GM23338 (cell line): ENCODE results near the gene VRK1. TPM values are rescaled to one million over a fixed set of nuclear protein-coding genes. Genes with fewer than 3 reads are reported as not detected.

Experiments
- ATAC-seq: fragments of 200-7000 bp; cut with Tn5 transposase; 3 replicates; pipeline ENCODE4 v1.9.1; 2020
- DNase-seq: peaks from one replicate; pipeline ENCODE4 v3.0.0-alpha.2; 2015; ENCODE audit warnings: low spot score
- H2AFZ ChIP-seq: fragments of 200-600 bp; sonication (generic); 2 replicates; pipeline ENCODE4 v1.8.0; 2016; ENCODE audit warnings: antibody characterized with exemption, mild to moderate bottlenecking, moderate library complexity
- H3F3A ChIP-seq: fragments of 200-600 bp; sonication (generic); replicated peaks from 2 replicates; pipeline ENCODE4 v1.8.0; 2017; ENCODE audit warnings: antibody characterized with exemption, mixed run types, low read depth
- H3K27ac ChIP-seq: fragments of 200-600 bp; sonication (generic); 2 replicates; pipeline ENCODE4 v1.6.1; 2016; ENCODE audit warnings: low read depth
- H3K27me3 ChIP-seq: fragments of 200-600 bp; sonication (generic); 2 replicates; pipeline ENCODE4 v1.8.0; 2016; ENCODE audit warnings: mild to moderate bottlenecking, mixed run types, moderate library complexity; ENCODE audit not compliant: insufficient read depth
- H3K36me3 ChIP-seq: fragments of 200-600 bp; sonication (generic); 2 replicates; pipeline ENCODE4 v1.8.0; 2016; ENCODE audit warnings: mild to moderate bottlenecking; ENCODE audit not compliant: insufficient read depth
- H3K4me1 ChIP-seq: fragments of 200-600 bp; sonication (generic); 2 replicates; pipeline ENCODE4 v1.8.0; 2016; ENCODE audit warnings: mild to moderate bottlenecking, moderate library complexity; ENCODE audit not compliant: insufficient read depth
- H3K4me2 ChIP-seq: fragments of 200-600 bp; sonication (generic); 2 replicates; pipeline ENCODE4 v1.7.1; 2017; ENCODE audit warnings: mixed run types
- H3K4me3 ChIP-seq: fragments of 200-600 bp; sonication (generic); 2 replicates; pipeline ENCODE4 v1.6.1; 2016; ENCODE audit warnings: mixed run types
- H3K79me2 ChIP-seq: fragments of 200-600 bp; sonication (generic); replicated peaks from 2 replicates; pipeline ENCODE4 v1.8.0; 2017; ENCODE audit warnings: mild to moderate bottlenecking; ENCODE audit not compliant: insufficient read depth
- H3K9me2 ChIP-seq: fragments of 200-600 bp; sonication (generic); 2 replicates; pipeline ENCODE4 v1.8.0; 2017; ENCODE audit not compliant: insufficient read depth
- H4K20me1 ChIP-seq: fragments of 200-600 bp; sonication (generic); replicated peaks from 2 replicates; pipeline ENCODE4 v1.8.0; 2017; ENCODE audit warnings: mild to moderate bottlenecking; ENCODE audit not compliant: insufficient read depth
- H3K27ac Mint-ChIP-seq: 2 replicates; pipeline ENCODE4 v1.8.0; 2020; ENCODE audit warnings: inconsistent platforms, mild to moderate bottlenecking, moderate library complexity, mixed read lengths
- H3K27me3 Mint-ChIP-seq: 3 replicates; pipeline ENCODE4 v1.8.0; 2022; ENCODE audit warnings: low read depth, mild to moderate bottlenecking, moderate library complexity, mixed read lengths, inconsistent platforms; ENCODE audit not compliant: insufficient read depth, poor library complexity
- H3K36me3 Mint-ChIP-seq: 3 replicates; pipeline ENCODE4 v1.8.0; 2021; ENCODE audit warnings: low read depth, mild to moderate bottlenecking, inconsistent platforms, moderate library complexity, mixed read lengths
- H3K4me1 Mint-ChIP-seq: 3 replicates; pipeline ENCODE4 v1.8.0; 2020; ENCODE audit warnings: mild to moderate bottlenecking, inconsistent platforms, mixed read lengths
- H3K4me3 Mint-ChIP-seq: 3 replicates; pipeline ENCODE4 v1.8.0; 2021; ENCODE audit warnings: moderate library complexity, mild to moderate bottlenecking, inconsistent platforms, mixed read lengths
- H3K9me3 Mint-ChIP-seq: 3 replicates; pipeline ENCODE4 v1.8.0; 2020; ENCODE audit warnings: moderate library complexity, mild to moderate bottlenecking, inconsistent platforms, mixed read lengths
- CREB1 ChIP-seq: fragments of 250-450 bp; sonication (Bioruptor Pico); IDR thresholded peaks from 2 replicates; pipeline ENCODE4 v1.5.0; 2020; ENCODE audit warnings: low read depth, mild to moderate bottlenecking, moderate library complexity
- EZH2phosphoT487 ChIP-seq: fragments of 200-600 bp; sonication (generic); IDR thresholded peaks from one replicate; pipeline ENCODE4 v1.8.1; 2018; ENCODE audit warnings: antibody characterized with exemption; ENCODE audit not compliant: unreplicated experiment
- JUNB ChIP-seq: IDR thresholded peaks from one replicate; pipeline ENCODE4 v1.6.1; 2016; ENCODE audit warnings: antibody characterized with exemption; ENCODE audit not compliant: unreplicated experiment
- NANOG ChIP-seq: IDR thresholded peaks from 2 replicates; pipeline ENCODE4 v1.6.1; 2016; ENCODE audit warnings: antibody characterized with exemption, borderline replicate concordance
- POLR2AphosphoS5 ChIP-seq: IDR thresholded peaks from 2 replicates; pipeline ENCODE4 v1.6.1; 2016; ENCODE audit warnings: antibody characterized with exemption, low read depth
- STAT1 ChIP-seq: IDR thresholded peaks from one replicate; pipeline ENCODE4 v1.6.1; 2016; ENCODE audit warnings: antibody characterized with exemption; ENCODE audit not compliant: unreplicated experiment
- ZNF114 ChIP-seq: fragments of 250-450 bp; sonication (Bioruptor Pico); IDR thresholded peaks from 2 replicates; pipeline ENCODE4 v1.5.0; 2020; ENCODE audit warnings: mild to moderate bottlenecking, moderate library complexity
- ZNF331 ChIP-seq: fragments of 250-450 bp; sonication (Bioruptor Pico); IDR thresholded peaks from 2 replicates; pipeline ENCODE4 v1.5.0; 2020; ENCODE audit warnings: low read depth, mild to moderate bottlenecking, moderate library complexity
- polyA plus RNA-seq: library from polyadenylated mRNA; unstranded; fragments of >200 nt; fragmentation: Nextera tagmentation; extraction: Ambion mirVana; gene quantifications from 2 replicates; pipeline ENCODE4 v1.2.1, GENCODE V29; 2016
- total RNA-seq: library from RNA; depleted of rRNA; stranded (reverse); fragments of >200 nt; shearing (Covaris generic); gene quantifications from 2 replicates; pipeline ENCODE4 v1.2.3, GENCODE V29; 2014
- TF ChIP-seq, protein P1 (sequence below): IDR thresholded peaks from one replicate; pipeline ENCODE4 v1.6.1; 2018; ENCODE audit warnings: antibody characterized with exemption; ENCODE audit not compliant: unreplicated experiment
- TF ChIP-seq, protein P2 (sequence below): fragments of 250-450 bp; sonication (Bioruptor Pico); IDR thresholded peaks from 2 replicates; pipeline ENCODE4 v1.5.0; 2020; ENCODE audit warnings: mild to moderate bottlenecking, moderate library complexity
- TF ChIP-seq, protein P3 (sequence below): IDR thresholded peaks from 2 replicates; pipeline ENCODE4 v1.6.1; 2016; ENCODE audit warnings: antibody characterized with exemption

VRK1 gene
- total and polyA plus RNA-seq, 2 experiments from 2014 or later = 83.8 to 119 TPM

DNA sequence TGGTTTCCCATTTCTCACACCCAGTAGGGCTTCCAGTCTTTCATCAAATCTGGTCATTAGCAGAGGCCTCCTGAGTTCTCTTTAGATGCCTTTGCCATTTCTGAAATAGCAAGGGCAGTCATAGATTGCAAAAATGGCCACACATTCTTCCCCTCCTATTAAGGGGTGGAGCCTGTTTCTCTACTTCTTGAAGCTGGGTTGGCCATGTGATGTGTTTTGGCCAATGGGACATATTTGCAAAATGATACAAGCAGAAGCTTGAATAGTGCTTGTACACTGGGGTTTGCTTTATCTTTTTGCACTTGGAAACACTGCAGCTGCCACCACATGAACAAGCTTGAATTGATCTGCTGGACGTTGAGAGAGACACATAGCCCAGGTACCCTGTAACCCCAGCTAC lies 109.3 kb downstream of the VRK1 start:
- 0 out of 2 replicates have a peak, but pooled peaks cover 3% of the 10 kb centered on the region for H3K9me2 ChIP-seq
- H3K4me2 ChIP-seq = no peak overlapping the region
- ATAC-seq (no peak), DNase-seq (no peak)
- no peaks in the 10 kb centered on the region for H3F3A ChIP-seq
- no peaks in the 10 kb centered on the region for H4K20me1 ChIP-seq
- H3K4me1 Mint-ChIP-seq = peaks cover 15% of the 10 kb centered on the region
- no peak overlapping the region for H3K4me3 ChIP-seq
- no peak overlapping the region for H3K27ac Mint-ChIP-seq
- no peak overlapping the region for H3K4me3 Mint-ChIP-seq
- H3K27me3 Mint-ChIP-seq = peaks cover 5% of the 10 kb centered on the region
- H3K79me2 ChIP-seq = no peaks in the 10 kb centered on the region
- H3K36me3 ChIP-seq = no peaks in the 10 kb centered on the region
- H3K27me3 ChIP-seq = no peaks in the 10 kb centered on the region
- H2AFZ ChIP-seq = no peak overlapping the region
- H3K4me1 ChIP-seq = peaks cover 11% of the 10 kb centered on the region
- TF ChIP-seq CREB1 = no peak
- TF ChIP-seq, protein P1, sequence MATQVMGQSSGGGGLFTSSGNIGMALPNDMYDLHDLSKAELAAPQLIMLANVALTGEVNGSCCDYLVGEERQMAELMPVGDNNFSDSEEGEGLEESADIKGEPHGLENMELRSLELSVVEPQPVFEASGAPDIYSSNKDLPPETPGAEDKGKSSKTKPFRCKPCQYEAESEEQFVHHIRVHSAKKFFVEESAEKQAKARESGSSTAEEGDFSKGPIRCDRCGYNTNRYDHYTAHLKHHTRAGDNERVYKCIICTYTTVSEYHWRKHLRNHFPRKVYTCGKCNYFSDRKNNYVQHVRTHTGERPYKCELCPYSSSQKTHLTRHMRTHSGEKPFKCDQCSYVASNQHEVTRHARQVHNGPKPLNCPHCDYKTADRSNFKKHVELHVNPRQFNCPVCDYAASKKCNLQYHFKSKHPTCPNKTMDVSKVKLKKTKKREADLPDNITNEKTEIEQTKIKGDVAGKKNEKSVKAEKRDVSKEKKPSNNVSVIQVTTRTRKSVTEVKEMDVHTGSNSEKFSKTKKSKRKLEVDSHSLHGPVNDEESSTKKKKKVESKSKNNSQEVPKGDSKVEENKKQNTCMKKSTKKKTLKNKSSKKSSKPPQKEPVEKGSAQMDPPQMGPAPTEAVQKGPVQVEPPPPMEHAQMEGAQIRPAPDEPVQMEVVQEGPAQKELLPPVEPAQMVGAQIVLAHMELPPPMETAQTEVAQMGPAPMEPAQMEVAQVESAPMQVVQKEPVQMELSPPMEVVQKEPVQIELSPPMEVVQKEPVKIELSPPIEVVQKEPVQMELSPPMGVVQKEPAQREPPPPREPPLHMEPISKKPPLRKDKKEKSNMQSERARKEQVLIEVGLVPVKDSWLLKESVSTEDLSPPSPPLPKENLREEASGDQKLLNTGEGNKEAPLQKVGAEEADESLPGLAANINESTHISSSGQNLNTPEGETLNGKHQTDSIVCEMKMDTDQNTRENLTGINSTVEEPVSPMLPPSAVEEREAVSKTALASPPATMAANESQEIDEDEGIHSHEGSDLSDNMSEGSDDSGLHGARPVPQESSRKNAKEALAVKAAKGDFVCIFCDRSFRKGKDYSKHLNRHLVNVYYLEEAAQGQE = no peak
- TF ChIP-seq ZNF114 (CRISPR knock-in tag) = no peak
- H3K9me3 Mint-ChIP-seq = peaks cover 20% of the 10 kb centered on the region
- H3K27ac ChIP-seq = no peak overlapping the region
- peaks cover 17% of the 10 kb centered on the region for H3K36me3 Mint-ChIP-seq

DNA sequence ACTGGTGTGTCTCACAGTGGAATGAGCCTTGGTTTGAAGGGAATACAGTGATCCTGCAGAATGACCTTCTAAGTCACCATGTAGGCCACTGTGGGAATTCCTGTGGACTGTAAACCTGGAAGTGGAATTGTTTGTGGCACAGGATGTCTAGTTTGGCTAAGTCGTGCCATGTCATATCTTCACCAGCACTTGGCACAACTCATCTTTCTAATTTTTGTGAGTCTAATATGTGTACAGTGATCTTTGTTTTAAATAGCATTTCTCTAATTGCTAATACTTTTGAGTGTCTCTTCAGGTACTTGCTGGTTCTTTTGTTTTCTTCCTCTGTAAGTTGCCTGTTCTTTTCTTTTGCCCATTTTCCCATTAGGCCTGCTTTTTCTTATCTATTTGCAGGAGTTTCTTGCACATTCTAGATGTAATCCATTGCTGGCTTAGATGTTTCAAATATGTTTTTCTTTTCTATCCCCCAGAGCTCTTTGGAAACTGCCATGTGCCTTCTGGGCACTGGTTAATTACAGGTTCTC lies 112.7 kb downstream of the VRK1 start:
- Mint-ChIP-seq H3K27me3 (peaks cover 4% of the 10 kb centered on the region), H3K4me1 (no peaks in the 10 kb centered on the region), H3K27ac (no peak overlapping the region), H3K9me3 (peaks cover 20% of the 10 kb centered on the region), H3K36me3 (peaks cover 17% of the 10 kb centered on the region), H3K4me3 (no peak overlapping the region)
- Histone ChIP-seq H3K9me2 (0 out of 2 replicates have a peak, but pooled peaks cover 3% of the 10 kb centered on the region), H3K27ac (no peak overlapping the region), H3K4me1 (no peaks in the 10 kb centered on the region), H3K4me3 (no peak overlapping the region), H4K20me1 (no peaks in the 10 kb centered on the region), H3K27me3 (no peaks in the 10 kb centered on the region), H2AFZ (no peak overlapping the region), H3F3A (no peaks in the 10 kb centered on the region), H3K79me2 (no peaks in the 10 kb centered on the region), H3K36me3 (no peaks in the 10 kb centered on the region), H3K4me2 (no peak overlapping the region)
- DNase-seq (no peak), ATAC-seq (no peak)
- TF ChIP-seq STAT1 = no peak
- no peak for TF ChIP-seq ZNF114 (CRISPR knock-in tag)
- no peak for TF ChIP-seq JUNB
- TF ChIP-seq, protein P2, sequence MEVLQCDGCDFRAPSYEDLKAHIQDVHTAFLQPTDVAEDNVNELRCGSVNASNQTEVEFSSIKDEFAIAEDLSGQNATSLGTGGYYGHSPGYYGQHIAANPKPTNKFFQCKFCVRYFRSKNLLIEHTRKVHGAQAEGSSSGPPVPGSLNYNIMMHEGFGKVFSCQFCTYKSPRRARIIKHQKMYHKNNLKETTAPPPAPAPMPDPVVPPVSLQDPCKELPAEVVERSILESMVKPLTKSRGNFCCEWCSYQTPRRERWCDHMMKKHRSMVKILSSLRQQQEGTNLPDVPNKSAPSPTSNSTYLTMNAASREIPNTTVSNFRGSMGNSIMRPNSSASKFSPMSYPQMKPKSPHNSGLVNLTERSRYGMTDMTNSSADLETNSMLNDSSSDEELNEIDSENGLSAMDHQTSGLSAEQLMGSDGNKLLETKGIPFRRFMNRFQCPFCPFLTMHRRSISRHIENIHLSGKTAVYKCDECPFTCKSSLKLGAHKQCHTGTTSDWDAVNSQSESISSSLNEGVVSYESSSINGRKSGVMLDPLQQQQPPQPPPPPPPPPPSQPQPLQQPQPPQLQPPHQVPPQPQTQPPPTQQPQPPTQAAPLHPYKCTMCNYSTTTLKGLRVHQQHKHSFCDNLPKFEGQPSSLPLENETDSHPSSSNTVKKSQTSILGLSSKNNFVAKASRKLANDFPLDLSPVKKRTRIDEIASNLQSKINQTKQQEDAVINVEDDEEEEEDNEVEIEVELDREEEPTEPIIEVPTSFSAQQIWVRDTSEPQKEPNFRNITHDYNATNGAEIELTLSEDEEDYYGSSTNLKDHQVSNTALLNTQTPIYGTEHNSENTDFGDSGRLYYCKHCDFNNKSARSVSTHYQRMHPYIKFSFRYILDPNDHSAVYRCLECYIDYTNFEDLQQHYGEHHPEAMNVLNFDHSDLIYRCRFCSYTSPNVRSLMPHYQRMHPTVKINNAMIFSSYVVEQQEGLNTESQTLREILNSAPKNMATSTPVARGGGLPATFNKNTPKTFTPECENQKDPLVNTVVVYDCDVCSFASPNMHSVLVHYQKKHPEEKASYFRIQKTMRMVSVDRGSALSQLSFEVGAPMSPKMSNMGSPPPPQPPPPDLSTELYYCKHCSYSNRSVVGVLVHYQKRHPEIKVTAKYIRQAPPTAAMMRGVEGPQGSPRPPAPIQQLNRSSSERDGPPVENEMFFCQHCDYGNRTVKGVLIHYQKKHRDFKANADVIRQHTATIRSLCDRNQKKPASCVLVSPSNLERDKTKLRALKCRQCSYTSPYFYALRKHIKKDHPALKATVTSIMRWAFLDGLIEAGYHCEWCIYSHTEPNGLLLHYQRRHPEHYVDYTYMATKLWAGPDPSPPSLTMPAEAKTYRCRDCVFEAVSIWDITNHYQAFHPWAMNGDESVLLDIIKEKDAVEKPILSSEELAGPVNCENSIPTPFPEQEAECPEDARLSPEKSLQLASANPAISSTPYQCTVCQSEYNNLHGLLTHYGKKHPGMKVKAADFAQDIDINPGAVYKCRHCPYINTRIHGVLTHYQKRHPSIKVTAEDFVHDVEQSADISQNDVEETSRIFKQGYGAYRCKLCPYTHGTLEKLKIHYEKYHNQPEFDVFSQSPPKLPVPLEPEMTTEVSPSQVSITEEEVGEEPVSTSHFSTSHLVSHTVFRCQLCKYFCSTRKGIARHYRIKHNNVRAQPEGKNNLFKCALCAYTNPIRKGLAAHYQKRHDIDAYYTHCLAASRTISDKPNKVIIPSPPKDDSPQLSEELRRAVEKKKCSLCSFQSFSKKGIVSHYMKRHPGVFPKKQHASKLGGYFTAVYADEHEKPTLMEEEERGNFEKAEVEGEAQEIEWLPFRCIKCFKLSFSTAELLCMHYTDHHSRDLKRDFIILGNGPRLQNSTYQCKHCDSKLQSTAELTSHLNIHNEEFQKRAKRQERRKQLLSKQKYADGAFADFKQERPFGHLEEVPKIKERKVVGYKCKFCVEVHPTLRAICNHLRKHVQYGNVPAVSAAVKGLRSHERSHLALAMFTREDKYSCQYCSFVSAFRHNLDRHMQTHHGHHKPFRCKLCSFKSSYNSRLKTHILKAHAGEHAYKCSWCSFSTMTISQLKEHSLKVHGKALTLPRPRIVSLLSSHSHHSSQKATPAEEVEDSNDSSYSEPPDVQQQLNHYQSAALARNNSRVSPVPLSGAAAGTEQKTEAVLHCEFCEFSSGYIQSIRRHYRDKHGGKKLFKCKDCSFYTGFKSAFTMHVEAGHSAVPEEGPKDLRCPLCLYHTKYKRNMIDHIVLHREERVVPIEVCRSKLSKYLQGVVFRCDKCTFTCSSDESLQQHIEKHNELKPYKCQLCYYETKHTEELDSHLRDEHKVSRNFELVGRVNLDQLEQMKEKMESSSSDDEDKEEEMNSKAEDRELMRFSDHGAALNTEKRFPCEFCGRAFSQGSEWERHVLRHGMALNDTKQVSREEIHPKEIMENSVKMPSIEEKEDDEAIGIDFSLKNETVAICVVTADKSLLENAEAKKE (CRISPR knock-in tag) = no peak
- TF ChIP-seq, protein P3, sequence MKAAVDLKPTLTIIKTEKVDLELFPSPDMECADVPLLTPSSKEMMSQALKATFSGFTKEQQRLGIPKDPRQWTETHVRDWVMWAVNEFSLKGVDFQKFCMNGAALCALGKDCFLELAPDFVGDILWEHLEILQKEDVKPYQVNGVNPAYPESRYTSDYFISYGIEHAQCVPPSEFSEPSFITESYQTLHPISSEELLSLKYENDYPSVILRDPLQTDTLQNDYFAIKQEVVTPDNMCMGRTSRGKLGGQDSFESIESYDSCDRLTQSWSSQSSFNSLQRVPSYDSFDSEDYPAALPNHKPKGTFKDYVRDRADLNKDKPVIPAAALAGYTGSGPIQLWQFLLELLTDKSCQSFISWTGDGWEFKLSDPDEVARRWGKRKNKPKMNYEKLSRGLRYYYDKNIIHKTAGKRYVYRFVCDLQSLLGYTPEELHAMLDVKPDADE = no peak
- no peak for TF ChIP-seq EZH2phosphoT487
- no peak for TF ChIP-seq NANOG
- no peak for TF ChIP-seq ZNF331 (CRISPR knock-in tag)
- TF ChIP-seq POLR2AphosphoS5 = no peak
